Measurements from ENCODE around the gene CUX1.

Gene CUX1

DNA sequence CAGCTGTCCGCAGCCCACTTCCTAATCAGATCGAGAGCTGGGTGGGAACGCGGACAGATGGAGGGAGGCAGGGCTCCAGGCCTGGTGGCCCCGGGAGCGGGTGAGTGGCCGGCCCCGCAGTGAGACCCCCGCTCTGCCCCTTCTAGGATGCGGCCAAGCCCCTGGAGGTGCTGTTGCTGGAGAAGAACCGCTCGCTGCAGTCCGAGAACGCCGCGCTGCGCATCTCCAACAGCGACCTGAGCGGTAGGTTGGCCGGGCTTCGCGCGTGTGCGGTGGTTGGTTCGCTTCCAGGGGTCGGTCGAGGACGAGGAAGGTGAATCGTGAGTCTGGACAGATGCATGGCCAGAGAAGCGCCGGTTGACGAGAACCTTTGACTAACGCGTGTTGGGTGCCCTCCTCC lies 377.9 kb downstream of the CUX1 start:
- TF ChIP-seq, protein P1, sequence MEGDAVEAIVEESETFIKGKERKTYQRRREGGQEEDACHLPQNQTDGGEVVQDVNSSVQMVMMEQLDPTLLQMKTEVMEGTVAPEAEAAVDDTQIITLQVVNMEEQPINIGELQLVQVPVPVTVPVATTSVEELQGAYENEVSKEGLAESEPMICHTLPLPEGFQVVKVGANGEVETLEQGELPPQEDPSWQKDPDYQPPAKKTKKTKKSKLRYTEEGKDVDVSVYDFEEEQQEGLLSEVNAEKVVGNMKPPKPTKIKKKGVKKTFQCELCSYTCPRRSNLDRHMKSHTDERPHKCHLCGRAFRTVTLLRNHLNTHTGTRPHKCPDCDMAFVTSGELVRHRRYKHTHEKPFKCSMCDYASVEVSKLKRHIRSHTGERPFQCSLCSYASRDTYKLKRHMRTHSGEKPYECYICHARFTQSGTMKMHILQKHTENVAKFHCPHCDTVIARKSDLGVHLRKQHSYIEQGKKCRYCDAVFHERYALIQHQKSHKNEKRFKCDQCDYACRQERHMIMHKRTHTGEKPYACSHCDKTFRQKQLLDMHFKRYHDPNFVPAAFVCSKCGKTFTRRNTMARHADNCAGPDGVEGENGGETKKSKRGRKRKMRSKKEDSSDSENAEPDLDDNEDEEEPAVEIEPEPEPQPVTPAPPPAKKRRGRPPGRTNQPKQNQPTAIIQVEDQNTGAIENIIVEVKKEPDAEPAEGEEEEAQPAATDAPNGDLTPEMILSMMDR (conservative IDR thresholded peaks at IDR 0.05; ENCODE audit: low read depth, low read length) = no peak
- Histone ChIP-seq H3K4me1 (ENCODE audit: low read depth, poor library complexity, severe bottlenecking) (no peaks in the 10 kb centered on the region), H3K9ac (no peak overlapping the region), H3K27ac (no peak overlapping the region), H3K79me2 (ENCODE audit: insufficient read depth, low read depth) (no peaks in the 10 kb centered on the region), H3K4me3 (IDR thresholded peaks at IDR 0.05; ENCODE audit: insufficient read depth, low read depth, low read length) (no peak overlapping the region), H3K4me2 (no peak overlapping the region), H2AFZ (ENCODE audit: low read depth) (no peak overlapping the region), H4K20me1 (ENCODE audit: insufficient read depth) (no peaks in the 10 kb centered on the region), H3K36me3 (ENCODE audit: insufficient read depth) (no peaks in the 10 kb centered on the region; the same call in 1 of the 2 replicates), H3K27me3 (ENCODE audit: insufficient read depth, low read depth) (no peaks in the 10 kb centered on the region)

DNA sequence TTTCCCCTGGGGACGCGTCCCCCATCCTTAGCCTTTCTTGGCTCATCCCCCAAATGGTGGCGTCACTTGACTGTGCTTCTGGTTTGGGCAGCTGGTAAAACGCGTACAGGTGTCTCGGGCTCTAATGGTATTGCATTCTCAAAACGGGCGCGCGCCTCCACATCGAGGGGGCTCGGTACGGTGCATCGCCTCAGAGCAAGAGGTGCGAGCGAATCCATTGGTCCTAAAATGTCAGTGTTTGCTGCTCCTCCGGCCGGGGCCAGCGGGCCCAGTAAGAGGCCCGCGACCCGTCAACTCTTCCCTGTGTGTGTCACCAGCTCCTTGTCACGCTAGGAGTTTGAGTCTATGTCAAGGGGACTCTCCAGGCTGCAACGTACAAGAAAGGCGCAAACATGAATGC lies 378.6 kb downstream of the CUX1 start:
- TF ChIP-seq, protein P1 (conservative IDR thresholded peaks at IDR 0.05; ENCODE audit: low read depth, low read length) = no peak
- Histone ChIP-seq H3K4me3 (IDR thresholded peaks at IDR 0.05; ENCODE audit: insufficient read depth, low read depth, low read length) (no peak overlapping the region), H3K36me3 (ENCODE audit: insufficient read depth) (no peaks in the 10 kb centered on the region; the same call in 1 of the 2 replicates)

DNA sequence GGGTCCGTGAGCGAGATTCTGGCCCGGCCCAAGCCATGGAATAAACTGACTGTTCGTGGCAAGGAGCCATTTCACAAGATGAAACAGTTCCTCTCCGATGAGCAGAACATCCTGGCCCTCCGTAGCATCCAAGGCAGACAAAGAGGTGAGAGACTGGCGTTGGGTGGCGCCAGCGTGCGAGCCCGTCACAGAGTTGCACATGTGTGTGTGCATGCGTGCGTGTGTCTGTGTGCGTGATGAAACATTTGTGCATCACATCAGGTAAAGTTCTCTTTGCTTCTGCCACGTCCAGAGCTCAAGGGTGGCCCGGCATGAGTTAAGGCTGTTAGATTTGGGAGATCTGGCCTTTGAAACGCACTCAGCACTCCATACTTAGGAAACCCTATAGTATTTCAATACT lies 379.7 kb downstream of the CUX1 start:
- H3K4me3 ChIP-seq (IDR thresholded peaks at IDR 0.05; ENCODE audit: insufficient read depth, low read depth, low read length) = no peak overlapping the region

More for the DNA sequence above, 378.6 kb downstream of the CUX1 start:
- no peak overlapping the region for H3K27ac ChIP-seq
- no peak overlapping the region for H3K4me2 ChIP-seq
- H3K4me1 ChIP-seq (ENCODE audit: low read depth, poor library complexity, severe bottlenecking) = no peaks in the 10 kb centered on the region
- H3K79me2 ChIP-seq (ENCODE audit: insufficient read depth, low read depth) = no peaks in the 10 kb centered on the region
- H3K27me3 ChIP-seq (ENCODE audit: insufficient read depth, low read depth) = no peaks in the 10 kb centered on the region
- H2AFZ ChIP-seq (ENCODE audit: low read depth) = no peak overlapping the region
- no peak overlapping the region for H3K9ac ChIP-seq
- H4K20me1 ChIP-seq (ENCODE audit: insufficient read depth) = no peaks in the 10 kb centered on the region

DNA sequence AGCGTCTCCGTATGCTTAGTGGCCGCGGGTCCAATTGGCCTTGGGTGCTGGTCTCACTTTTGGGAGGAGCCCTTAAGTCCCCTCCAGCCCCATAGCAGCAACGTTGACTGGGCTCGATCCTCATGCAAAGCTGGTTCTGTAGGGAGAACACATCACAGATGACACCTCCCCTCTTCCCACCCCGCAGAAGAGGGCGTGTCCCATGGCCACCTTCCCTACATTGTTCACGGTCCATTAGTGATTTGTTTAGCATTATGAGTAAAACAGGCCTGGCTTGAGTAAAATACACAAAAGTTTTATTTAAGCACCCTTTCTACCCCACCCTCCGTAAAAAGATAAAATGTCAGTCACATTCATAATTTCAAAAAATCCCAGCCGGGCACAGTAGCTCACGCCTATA lies 380.2 kb downstream of the CUX1 start:
- no peaks in the 10 kb centered on the region; the same call in 1 of the 2 replicates for H3K36me3 ChIP-seq (ENCODE audit: insufficient read depth)

More for the DNA sequence above, 379.7 kb downstream of the CUX1 start:
- Histone ChIP-seq H3K4me2 (no peak overlapping the region), H2AFZ (ENCODE audit: low read depth) (no peak overlapping the region), H3K36me3 (ENCODE audit: insufficient read depth) (no peaks in the 10 kb centered on the region; the same call in 1 of the 2 replicates), H3K4me1 (ENCODE audit: low read depth, poor library complexity, severe bottlenecking) (no peaks in the 10 kb centered on the region), H3K79me2 (ENCODE audit: insufficient read depth, low read depth) (no peaks in the 10 kb centered on the region), H3K27me3 (ENCODE audit: insufficient read depth, low read depth) (no peaks in the 10 kb centered on the region), H3K9ac (no peak overlapping the region), H4K20me1 (ENCODE audit: insufficient read depth) (no peaks in the 10 kb centered on the region), H3K27ac (no peak overlapping the region)
- TF ChIP-seq, protein P1 (conservative IDR thresholded peaks at IDR 0.05; ENCODE audit: low read depth, low read length) = no peak

More for the DNA sequence above, 380.2 kb downstream of the CUX1 start:
- Histone ChIP-seq H3K9ac (no peak overlapping the region), H4K20me1 (ENCODE audit: insufficient read depth) (no peaks in the 10 kb centered on the region), H3K79me2 (ENCODE audit: insufficient read depth, low read depth) (no peaks in the 10 kb centered on the region), H3K4me2 (no peak overlapping the region), H3K4me3 (IDR thresholded peaks at IDR 0.05; ENCODE audit: insufficient read depth, low read depth, low read length) (no peak overlapping the region), H3K27ac (no peak overlapping the region), H2AFZ (ENCODE audit: low read depth) (no peak overlapping the region), H3K4me1 (ENCODE audit: low read depth, poor library complexity, severe bottlenecking) (no peaks in the 10 kb centered on the region), H3K27me3 (ENCODE audit: insufficient read depth, low read depth) (no peaks in the 10 kb centered on the region)
- TF ChIP-seq, protein P1 (conservative IDR thresholded peaks at IDR 0.05; ENCODE audit: low read depth, low read length) = no peak

All from KMS-11 (cell line).